HL-60 (cell line): Measurements from ENCODE around the gene KCNQ1.

Source experiments
- SPI1 ChIP-seq: IDR thresholded peaks from 2 replicates; pipeline ENCODE4 v1.6.1; 2012; ENCODE audit warnings: low read depth, mild to moderate bottlenecking, borderline replicate concordance
- TF ChIP-seq, protein P1 (sequence below): IDR thresholded peaks from one replicate; pipeline ENCODE4 v1.5.1; 2011; ENCODE audit warnings: low read length, control low read depth, inconsistent platforms; ENCODE audit not compliant: insufficient read depth

DNA sequence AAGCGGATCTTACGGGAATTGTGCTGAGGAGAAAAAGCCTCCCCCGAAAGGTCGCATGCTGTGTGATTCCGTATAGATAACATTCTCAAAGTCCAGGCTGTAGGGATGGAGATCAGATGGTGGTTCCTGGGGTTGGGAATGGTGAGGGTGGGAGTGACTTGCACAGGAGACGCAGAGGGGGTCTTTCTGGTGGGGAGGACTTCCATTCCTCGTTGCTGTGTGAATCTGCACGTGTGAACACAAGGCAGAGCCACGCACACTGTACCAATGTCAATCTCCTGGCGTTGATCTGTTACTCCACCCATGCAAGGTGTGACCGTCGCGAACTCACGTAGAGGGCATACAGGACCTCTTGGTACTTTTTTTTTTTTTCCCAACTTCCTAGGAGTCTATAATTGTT lies 313.9 kb downstream of the KCNQ1 start:
- TF ChIP-seq, protein P1, sequence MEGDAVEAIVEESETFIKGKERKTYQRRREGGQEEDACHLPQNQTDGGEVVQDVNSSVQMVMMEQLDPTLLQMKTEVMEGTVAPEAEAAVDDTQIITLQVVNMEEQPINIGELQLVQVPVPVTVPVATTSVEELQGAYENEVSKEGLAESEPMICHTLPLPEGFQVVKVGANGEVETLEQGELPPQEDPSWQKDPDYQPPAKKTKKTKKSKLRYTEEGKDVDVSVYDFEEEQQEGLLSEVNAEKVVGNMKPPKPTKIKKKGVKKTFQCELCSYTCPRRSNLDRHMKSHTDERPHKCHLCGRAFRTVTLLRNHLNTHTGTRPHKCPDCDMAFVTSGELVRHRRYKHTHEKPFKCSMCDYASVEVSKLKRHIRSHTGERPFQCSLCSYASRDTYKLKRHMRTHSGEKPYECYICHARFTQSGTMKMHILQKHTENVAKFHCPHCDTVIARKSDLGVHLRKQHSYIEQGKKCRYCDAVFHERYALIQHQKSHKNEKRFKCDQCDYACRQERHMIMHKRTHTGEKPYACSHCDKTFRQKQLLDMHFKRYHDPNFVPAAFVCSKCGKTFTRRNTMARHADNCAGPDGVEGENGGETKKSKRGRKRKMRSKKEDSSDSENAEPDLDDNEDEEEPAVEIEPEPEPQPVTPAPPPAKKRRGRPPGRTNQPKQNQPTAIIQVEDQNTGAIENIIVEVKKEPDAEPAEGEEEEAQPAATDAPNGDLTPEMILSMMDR = no peak
- no peak for TF ChIP-seq SPI1
